HepG2 (cell line): Measurements from ENCODE around the gene DPEP2NB. TPM values are rescaled to one million over a fixed set of nuclear protein-coding genes. Genes with fewer than 3 reads are reported as not detected.

Source experiments
- ARID4A ChIP-seq: sonication (generic); formaldehyde crosslinking; IDR thresholded peaks from 2 replicates; pipeline ENCODE4 v1.5.0; 2020; ENCODE audit warnings: mild to moderate bottlenecking, missing genetic modification reagents, borderline replicate concordance
- EED ChIP-seq: sonication (generic); formaldehyde crosslinking; IDR thresholded peaks from 2 replicates; pipeline ENCODE4 v1.5.0; 2020; ENCODE audit warnings: mild to moderate bottlenecking, missing genetic modification reagents
- HNF1B ChIP-seq: sonication (generic); formaldehyde crosslinking; IDR thresholded peaks from 2 replicates; pipeline ENCODE4 v1.5.1; 2020; ENCODE audit warnings: mild to moderate bottlenecking, moderate library complexity, missing genetic modification reagents
- MAZ ChIP-seq, 2 experiments: sonication (generic) in 1 of 2; formaldehyde crosslinking in 1 of 2; IDR thresholded peaks; 2 replicates each; pipeline versions ENCODE4 v1.5.0 to v1.6.1; 2012 to 2020; ENCODE audit warnings: low read depth in 2 of 2, mild to moderate bottlenecking in 2 of 2, borderline replicate concordance in 1 of 2, improper control_type of control experiment in 1 of 2, low read length in 1 of 2, missing genetic modification reagents in 1 of 2, moderate library complexity in 1 of 2
- MIER3 ChIP-seq: IDR thresholded peaks from 2 replicates; pipeline ENCODE4 v1.6.1; 2016; ENCODE audit warnings: missing compliant biosample characterization, borderline replicate concordance
- NFYC ChIP-seq: IDR thresholded peaks from 2 replicates; pipeline ENCODE4 v1.6.1; 2016; ENCODE audit warnings: missing genetic modification reagents, missing compliant biosample characterization
- ZNF839 ChIP-seq: sonication (generic); formaldehyde crosslinking; IDR thresholded peaks from 2 replicates; pipeline ENCODE4 v1.4.0; 2020; ENCODE audit warnings: missing genetic modification reagents, mild to moderate bottlenecking, borderline replicate concordance
- ZSCAN21 ChIP-seq: sonication (generic); formaldehyde crosslinking; IDR thresholded peaks from 2 replicates; pipeline ENCODE4 v1.8.0; 2022; ENCODE audit warnings: mild to moderate bottlenecking, missing genetic modification reagents, moderate library complexity, borderline replicate concordance
- ZSCAN29 ChIP-seq: sonication (generic); formaldehyde crosslinking; conservative IDR thresholded peaks from 2 replicates; pipeline ENCODE4 v1.4.0; 2020; ENCODE audit warnings: mild to moderate bottlenecking, missing genetic modification reagents
- ZXDC ChIP-seq: sonication (generic); formaldehyde crosslinking; IDR thresholded peaks from 2 replicates; pipeline ENCODE4 v1.5.0; 2020; ENCODE audit warnings: mild to moderate bottlenecking, missing genetic modification reagents
- polyA plus RNA-seq, 8 experiments: library from polyadenylated mRNA; depleted of rRNA in 3 of 8; stranded (reverse) in 7 of 8; unstranded in 1 of 8; fragments of >200 nt; fragmentation: Illumina TruSeq in 4 of 8; extraction: Trizol in 4 of 8; gene quantifications; 2 replicates each; pipeline versions ENCODE4 v1.2.1 to v1.2.3, GENCODE V29; 2011 to 2016; ENCODE audit warnings: low read depth in 4 of 8, missing spikeins in 1 of 8, mixed read lengths in 1 of 8; ENCODE audit not compliant: insufficient read depth in 1 of 8
- total RNA-seq, 5 experiments: library from RNA; depleted of rRNA; stranded (reverse); fragments of >200 nt; fragmentation: Illumina TruSeq; extraction: Trizol; gene quantifications; 2 replicates each; pipeline ENCODE4 v1.2.3, GENCODE V29; 2016; ENCODE audit warnings: low read depth in 1 of 5
- TF ChIP-seq, protein P1 (sequence below): sonication (generic); formaldehyde crosslinking; IDR thresholded peaks from 2 replicates; pipeline ENCODE4 v1.4.0; 2020; ENCODE audit warnings: missing genetic modification reagents
- TF ChIP-seq, protein P2 (sequence below): sonication (generic); formaldehyde crosslinking; IDR thresholded peaks from 2 replicates; pipeline ENCODE4 v1.5.0; 2020; ENCODE audit warnings: missing genetic modification reagents

Gene DPEP2NB
- total and polyA plus RNA-seq, 2 of the 13 experiments (the other 11 are each of a cell fraction or from before 2014, with no cell fraction given) = not detected

GRCh38 chr16:67993207-67994039 lies 22.3 kb downstream of the DPEP2NB start (continued):
- TF ChIP-seq ZXDC (CRISPR knock-in tag) = peak; percentile 24; the same call in 1 of the 2 replicates
- no peak for TF ChIP-seq ZSCAN29 (CRISPR knock-in tag)
- peak; percentile 58; the same call in 1 of the 2 replicates for TF ChIP-seq HNF1B (CRISPR knock-in tag)
- TF ChIP-seq ARID4A (CRISPR knock-in tag) = peak; percentile 86
- TF ChIP-seq MIER3 (CRISPR knock-in tag) = peak; percentile 81
- peak; percentile 30; the same call in 1 of the 2 replicates for TF ChIP-seq NFYC
- peak; percentile 60; the same call in 1 of the 2 replicates for TF ChIP-seq MAZ (IDR thresholded peaks at IDR 0.05; ENCODE audit: borderline replicate concordance, low read depth, low read length)
- TF ChIP-seq MAZ (CRISPR knock-in tag; IDR thresholded peaks at IDR 0.05; ENCODE audit: low read depth) = peak; percentile 89
- TF ChIP-seq ZNF839 (CRISPR knock-in tag) = no peak
- TF ChIP-seq, protein P1, sequence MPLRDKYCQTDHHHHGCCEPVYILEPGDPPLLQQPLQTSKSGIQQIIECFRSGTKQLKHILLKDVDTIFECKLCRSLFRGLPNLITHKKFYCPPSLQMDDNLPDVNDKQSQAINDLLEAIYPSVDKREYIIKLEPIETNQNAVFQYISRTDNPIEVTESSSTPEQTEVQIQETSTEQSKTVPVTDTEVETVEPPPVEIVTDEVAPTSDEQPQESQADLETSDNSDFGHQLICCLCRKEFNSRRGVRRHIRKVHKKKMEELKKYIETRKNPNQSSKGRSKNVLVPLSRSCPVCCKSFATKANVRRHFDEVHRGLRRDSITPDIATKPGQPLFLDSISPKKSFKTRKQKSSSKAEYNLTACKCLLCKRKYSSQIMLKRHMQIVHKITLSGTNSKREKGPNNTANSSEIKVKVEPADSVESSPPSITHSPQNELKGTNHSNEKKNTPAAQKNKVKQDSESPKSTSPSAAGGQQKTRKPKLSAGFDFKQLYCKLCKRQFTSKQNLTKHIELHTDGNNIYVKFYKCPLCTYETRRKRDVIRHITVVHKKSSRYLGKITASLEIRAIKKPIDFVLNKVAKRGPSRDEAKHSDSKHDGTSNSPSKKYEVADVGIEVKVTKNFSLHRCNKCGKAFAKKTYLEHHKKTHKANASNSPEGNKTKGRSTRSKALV (CRISPR knock-in tag) = peak; percentile 84
- TF ChIP-seq ZSCAN21 = peak; percentile 52; the same call in 1 of the 2 replicates
- TF ChIP-seq, protein P2, sequence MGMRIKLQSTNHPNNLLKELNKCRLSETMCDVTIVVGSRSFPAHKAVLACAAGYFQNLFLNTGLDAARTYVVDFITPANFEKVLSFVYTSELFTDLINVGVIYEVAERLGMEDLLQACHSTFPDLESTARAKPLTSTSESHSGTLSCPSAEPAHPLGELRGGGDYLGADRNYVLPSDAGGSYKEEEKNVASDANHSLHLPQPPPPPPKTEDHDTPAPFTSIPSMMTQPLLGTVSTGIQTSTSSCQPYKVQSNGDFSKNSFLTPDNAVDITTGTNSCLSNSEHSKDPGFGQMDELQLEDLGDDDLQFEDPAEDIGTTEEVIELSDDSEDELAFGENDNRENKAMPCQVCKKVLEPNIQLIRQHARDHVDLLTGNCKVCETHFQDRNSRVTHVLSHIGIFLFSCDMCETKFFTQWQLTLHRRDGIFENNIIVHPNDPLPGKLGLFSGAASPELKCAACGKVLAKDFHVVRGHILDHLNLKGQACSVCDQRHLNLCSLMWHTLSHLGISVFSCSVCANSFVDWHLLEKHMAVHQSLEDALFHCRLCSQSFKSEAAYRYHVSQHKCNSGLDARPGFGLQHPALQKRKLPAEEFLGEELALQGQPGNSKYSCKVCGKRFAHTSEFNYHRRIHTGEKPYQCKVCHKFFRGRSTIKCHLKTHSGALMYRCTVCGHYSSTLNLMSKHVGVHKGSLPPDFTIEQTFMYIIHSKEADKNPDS (CRISPR knock-in tag) = peak; percentile 42; the same call in 1 of the 2 replicates
- TF ChIP-seq EED = 0 out of 2 replicates have a peak, but pooled peaks have one; percentile 38
